ENCODE measurements around the gene TAS1R3.
A peak's percentile ranks its signal among the peaks of the same experiment; 100 is the strongest.
"Not testable (repeated sequence)": the region's sequence is repeated elsewhere in the genome, so short reads cannot be mapped to it uniquely, and the experiment has no call there.

The TAS1R3 gene

GRCh38 chr1:1354271-1355247, 23.5 kb downstream of the TAS1R3 start:
- DNase-seq: peak; percentile 20

DNA sequence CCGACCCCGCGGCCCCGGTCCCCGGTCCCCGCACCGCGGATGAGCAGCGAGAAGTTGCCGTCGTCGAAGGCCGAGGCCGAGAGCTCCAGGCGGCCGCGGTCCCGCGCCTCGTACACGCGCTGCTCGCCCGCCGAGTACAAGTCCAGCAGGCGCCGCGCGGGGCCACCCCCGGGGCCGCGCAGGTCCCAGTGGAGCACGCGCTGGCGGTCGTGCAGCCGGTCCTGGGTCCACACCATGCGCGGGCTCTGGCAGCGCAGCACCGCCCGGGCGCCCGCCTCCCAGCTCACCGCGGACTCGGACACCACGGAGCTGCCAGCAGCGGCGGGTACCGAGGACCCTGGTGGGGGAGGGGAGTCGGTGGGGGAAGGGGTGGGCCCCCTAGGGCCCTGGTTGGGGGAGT, 24.3 kb downstream of the TAS1R3 start:
- peak; percentile 60 for DNase-seq

DNA sequence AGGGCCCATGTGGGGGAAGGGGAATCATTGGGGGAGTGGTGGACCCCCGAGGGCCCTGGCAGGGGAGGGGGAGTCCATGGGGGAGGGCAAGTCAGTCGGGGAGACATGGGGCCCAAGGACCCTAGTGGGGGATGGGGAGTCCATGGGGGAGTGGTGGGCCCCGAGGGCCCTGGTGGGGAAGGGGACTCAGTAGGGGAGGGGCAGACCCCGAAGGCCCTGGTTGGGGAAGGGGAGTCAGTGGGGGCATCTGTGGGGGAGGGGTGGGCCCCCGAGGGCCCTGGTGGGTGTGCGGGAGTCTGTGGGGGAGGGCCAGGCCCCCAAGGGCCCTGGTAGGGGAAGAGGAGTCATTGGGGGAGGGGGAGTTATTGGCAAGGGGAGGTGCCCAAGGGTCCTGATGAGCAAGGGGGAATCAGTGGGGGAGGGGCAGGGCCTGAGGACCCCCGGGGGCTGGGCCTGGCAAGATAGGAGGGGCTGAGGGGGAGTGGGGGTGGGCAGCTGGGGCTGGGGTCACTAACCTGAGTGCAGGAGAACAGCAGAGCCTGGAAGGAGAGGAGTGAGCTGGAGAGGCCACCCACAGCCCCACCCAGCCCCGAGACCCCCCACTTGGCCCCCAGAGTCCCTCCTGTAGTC, 25.2 kb downstream of the TAS1R3 start:
- DNase-seq: no peak

DNA sequence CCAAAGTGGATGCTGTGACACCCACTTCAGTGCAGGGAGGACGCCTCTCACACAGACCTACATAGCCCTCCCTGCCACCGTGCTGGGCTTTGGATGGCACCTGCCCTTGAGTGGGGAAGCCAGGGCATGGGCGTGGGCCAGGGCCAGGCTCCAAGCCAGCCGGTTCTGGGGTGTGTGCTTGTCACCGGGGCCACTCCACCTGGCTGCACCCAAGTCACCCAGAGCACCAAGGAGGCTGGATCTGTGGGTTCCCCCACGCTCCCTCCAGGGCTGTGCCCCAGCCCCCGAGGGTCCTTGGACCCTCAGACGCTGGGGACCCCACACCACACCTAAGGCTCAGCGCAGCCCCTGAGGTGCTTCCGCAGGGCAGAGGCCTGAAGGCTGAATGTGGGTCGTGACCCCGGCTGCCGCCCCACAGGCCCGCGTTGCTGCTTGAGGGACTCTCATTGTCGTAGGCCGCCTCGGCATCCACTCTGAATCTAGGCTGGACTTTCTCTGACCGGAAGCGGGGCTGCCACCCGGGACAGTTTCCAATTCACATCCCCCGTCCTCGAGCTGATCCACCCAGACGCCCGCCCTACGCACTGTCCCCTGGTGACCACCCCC, 25.8 kb downstream of the TAS1R3 start:
- DNase-seq: no peak

GRCh38 chr1:1357871-1358432, 26.9 kb downstream of the TAS1R3 start:
- no peak for DNase-seq

- no peak for DNase-seq
Measured at GRCh38 chr1:1358433-1359271, 27.6 kb downstream of the TAS1R3 start, which contains the start of gene MXRA8. MXRA8 (minus strand) TSS chr1:1358555; CDS start chr1:1358504, 51 bp downstream.

GRCh38 chr1:1359308-1359663, 28.2 kb downstream of the TAS1R3 start:
- DNase-seq: no peak

DNA sequence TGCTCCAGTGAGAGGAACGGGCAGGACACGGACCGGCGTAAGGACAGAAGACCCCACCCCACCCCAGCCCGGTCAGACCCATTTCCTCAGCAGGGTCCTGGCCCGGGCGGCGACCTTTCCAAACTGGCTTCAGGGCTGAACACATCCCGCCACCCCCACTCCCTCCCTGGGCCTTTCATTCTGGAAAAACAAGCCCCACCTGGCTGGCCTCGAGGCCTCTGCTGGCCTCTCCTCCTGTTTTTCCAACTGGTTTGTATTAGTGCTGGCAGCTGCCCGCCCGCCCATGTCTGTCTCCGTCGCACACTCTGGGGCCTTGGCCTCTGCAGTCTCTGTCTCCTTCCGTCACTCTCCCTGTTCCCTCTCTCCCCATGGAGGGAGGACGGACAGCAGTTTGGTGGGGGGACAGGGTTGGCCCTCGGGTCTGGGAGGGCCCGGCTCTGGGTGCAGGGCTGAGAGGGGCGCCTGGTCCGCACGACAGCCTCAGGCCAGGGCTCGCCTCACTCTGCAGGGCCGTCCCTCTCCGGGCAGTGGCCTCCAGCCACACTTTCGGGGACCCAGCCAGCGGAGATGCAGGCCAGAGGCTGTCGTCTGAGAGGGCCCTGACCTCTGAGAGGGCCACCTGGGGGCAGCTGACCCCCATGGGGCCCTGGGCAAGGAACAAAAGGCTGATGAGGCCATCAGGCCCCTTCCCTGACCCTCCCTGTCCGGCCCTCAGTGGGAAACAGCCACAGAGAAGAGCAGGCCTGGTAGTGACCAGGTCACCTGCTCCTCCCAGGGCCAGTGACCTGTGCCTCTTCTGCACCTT, 28.8 kb downstream of the TAS1R3 start:
- no peak for DNase-seq

GRCh38 chr1:1360506-1361169, 29.6 kb downstream of the TAS1R3 start:
- no peak for DNase-seq

DNA sequence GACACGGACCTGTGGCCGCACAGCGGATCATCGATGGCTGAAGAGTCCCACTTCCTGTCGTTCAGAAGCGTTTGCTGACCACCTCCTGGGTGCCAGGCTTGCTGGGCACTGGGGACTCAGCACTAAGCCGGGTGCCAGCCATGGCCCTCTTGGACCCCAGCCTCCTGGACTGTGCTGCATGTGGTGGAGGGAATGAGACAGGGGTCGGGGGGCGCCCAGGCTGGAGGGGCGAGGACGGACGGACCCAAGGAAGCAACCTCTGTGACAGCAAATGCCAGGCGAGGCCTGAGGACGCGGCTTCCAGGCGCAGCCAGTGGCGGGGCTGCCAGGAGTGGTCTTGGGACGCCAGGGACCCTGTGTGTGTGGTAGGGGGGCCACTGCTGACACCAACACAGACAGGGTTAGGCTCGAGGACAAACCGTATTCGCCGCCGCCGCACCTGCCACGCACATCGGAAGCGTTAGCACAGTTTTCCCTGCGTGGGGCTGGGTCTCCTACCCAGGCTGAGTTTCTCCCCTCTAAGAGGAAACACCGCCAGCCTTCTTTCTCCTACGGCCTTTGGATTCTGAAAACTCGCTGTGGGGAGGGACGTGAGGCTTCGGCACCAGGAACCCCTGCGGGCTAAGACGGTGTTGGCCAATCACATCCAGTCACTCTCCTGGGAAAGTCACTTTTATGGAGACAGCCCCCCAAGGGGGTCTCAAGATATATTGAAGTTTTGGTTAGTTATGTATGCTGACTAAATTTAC, 30.3 kb downstream of the TAS1R3 start:
- DNase-seq: no peak

DNA sequence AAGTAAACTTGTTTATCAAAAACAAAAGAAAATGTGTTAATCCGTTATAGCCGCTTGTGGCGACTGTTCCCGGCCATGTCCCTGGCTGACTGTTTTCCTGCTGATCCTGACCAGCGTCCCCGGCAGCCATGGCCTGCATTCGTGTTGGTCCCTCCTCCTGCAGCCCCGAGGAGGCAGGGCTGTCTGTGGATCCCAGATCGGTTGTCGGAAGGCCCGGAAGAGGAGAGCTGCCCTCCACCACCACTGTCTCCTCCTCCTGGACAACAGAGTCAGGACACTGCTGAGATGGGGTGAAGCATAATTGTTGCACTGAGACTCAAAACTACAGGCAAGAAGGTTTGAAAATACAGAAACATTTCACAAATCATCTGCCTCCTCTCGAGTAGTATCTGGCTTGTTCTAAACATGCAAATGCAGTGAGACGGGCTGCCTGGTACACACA, 30.9 kb downstream of the TAS1R3 start:
- DNase-seq: no peak

- DNase-seq: peak; percentile 49
Measured at GRCh38 chr1:1364266-1364665, 33.2 kb downstream of the TAS1R3 start.

DNA sequence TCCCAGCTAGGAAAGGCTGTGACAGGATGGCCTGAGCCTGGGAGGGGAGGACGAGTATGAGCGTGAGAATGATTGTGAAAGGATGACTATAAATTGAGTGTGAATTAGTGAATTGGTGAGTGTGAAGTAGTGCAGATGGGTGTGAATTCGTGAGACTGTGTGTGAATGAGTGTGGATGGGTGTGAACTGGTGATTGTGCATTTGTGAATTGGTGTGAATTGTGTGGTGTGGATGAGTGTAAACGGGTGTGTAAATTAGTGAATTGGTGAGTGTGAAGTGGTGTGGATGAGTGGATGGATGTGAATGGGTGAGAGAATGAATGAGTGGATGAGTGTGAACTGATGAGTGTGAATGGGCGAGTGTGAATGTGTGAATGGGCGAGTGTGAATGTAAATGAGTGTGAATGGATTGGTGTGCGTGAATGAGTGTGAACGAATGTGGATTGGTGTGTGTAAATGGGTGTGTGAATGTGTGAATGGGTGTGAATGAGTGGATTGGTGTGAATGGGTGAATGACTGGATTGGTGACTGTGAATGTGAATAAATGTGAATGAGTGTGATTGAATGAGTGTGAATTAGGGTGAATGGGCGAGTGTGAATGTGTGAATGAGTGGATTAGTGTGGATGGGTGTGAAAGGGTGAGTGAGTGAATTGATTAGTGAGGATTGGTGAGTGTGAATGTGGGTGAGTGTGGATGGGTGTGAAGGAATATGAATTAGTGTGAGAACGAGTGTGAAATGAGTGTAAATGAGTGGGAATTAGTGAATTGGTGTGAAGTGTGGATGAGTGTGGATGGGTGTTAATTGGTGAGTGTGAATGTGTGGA, 35.0 kb downstream of the TAS1R3 start:
- DNase-seq: no peak

- no peak for DNase-seq
Measured at GRCh38 chr1:1366699-1367066, 35.6 kb downstream of the TAS1R3 start.

DNA sequence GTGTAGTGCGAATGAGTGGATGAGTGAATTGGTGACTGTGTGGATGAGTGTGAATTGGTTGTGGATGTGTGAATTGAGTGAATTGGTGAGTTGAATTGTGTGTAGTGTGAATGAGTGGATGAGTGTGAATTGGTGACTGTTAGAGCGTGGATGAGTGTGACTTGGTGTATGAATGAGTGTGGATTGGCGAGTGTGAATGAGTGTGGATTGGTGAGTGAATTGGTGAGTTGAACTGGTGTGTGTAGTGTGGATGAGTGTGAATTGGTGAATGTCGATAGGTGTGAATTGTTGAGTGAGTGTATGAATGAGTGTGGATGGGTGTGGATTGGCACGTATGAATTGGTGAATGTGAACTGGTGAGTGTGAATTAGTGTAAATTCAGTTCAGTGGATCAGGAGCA, 36.2 kb downstream of the TAS1R3 start:
- DNase-seq: no peak

DNA sequence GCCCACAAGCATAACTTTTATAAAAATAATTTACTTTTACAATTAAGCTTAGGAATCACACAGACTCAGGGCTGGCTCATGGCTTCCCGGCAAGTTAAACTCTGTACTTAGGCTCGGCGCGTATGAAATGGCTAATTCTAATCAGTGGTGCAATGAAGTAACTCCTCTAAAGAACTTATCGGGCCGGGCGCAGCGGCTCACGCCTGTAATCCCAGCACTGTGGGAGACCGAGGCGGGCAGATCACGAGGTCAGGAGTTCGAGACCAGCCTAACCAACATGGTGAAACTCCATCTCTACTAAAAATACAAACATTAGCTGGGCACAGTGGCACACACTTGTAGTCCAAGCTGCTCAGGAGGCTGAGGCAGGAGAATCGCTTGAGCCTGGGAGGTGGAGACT, 39.0 kb downstream of the TAS1R3 start:
- not testable (repeated sequence) for DNase-seq

- DNase-seq: no peak
Measured at GRCh38 chr1:1370771-1371300, 39.8 kb downstream of the TAS1R3 start.

GRCh38 chr1:1371364-1371745, 40.3 kb downstream of the TAS1R3 start:
- no peak for DNase-seq
